ENCODE measurements around the gene ODF2.

- TF ChIP-seq CTCF (IDR thresholded peaks at IDR 0.05; ENCODE audit: low read depth, low read length) (no peak), POLR2A (IDR thresholded peaks at IDR 0.05; ENCODE audit: extremely low read depth, insufficient read length) (no peak), MYC (IDR thresholded peaks at IDR 0.05; ENCODE audit: low read depth, low read length) (no peak)
- TF ChIP-seq, protein P1, sequence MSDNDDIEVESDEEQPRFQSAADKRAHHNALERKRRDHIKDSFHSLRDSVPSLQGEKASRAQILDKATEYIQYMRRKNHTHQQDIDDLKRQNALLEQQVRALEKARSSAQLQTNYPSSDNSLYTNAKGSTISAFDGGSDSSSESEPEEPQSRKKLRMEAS (IDR thresholded peaks at IDR 0.05; ENCODE audit: low read depth, low read length) = no peak
Observed at GRCh38 chr9:128521956-128522355, 66.2 kb downstream of the ODF2 start.

All from NB4 (cell line).